Measurements from ENCODE around the gene FAXDC2.

GRCh38 chr5:154829181-154829588, 21.2 kb downstream of the FAXDC2 start:
- TF ChIP-seq REST (IDR thresholded peaks at IDR 0.05; ENCODE audit: insufficient read depth in 1 of 2, low read depth in 2 of 2, low read length in 1 of 2) (no peak), CTCF (IDR thresholded peaks at IDR 0.05) (no peak), SIN3A (IDR thresholded peaks at IDR 0.05; ENCODE audit: borderline replicate concordance, insufficient read depth, low read depth, low read length) (no peak)
